NCI-H510A (cell line): ENCODE data around the gene SLC39A10.
A peak's percentile ranks its signal among the peaks of the same experiment; 100 is the strongest.
"Not testable (repeated sequence)": the region's sequence is repeated elsewhere in the genome, so short reads cannot be mapped to it uniquely, and the experiment has no call there.

Source experiments
- DNase-seq: peaks from one replicate; lab custom pipeline; 2025; lab: John Stamatoyannopoulos, UW

The SLC39A10 gene

DNA sequence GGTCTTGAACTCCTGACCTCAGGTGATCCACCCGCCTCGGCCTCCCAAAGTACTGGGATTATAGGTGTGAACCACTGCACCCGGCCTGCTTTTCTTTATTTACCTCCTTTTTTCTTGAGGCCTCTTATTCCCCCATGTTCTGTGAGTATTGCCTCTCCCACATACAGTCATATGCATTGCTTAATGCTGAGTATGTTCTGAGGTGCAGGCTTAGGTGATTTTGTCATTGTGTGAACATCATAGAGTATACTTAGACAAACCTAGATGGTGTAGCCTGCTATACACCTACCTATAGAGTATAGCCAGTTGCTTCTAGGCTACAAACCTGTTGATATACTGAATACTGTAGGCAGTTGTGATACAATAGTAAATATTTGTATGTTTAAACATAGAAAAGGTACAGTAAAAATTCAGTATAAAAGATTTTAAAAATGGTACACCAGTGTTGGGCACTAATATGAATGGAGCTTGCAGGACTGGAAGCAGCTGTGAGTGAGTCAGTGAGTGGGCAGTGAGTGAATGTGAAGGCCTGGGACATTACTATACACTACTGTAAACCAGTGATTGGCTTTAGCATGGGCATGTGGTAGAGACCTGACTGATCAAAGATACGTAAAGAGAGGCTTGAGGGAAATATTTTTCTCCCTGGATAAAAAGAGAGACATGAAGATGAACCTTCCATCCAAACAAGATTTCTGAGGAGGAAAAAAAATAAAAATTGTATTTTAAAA lies 17.6 kb downstream of the SLC39A10 start:
- DNase-seq = no peak

GRCh38 chr2:195675783-195676427 lies 18.9 kb downstream of the SLC39A10 start:
- DNase-seq = no peak

DNA sequence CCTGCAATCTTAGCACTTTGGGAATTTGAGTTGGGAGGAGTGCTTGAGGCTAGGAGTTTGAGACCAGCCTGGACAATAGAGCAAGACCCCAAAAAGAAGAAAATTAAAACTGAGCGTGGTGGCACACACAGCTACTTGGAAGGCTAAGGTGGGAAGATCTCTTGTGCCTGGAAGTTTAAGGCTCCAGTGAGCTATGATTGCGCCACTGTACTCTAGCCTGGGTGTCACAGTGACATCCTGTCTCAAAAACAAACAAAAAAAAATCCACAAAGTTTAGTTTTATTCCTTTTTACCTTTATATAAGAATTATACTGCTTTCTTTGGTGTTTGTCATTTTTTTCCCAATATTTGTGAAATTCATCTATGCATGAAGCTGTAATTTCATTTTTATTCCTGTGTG lies 20.3 kb downstream of the SLC39A10 start:
- no peak for DNase-seq

DNA sequence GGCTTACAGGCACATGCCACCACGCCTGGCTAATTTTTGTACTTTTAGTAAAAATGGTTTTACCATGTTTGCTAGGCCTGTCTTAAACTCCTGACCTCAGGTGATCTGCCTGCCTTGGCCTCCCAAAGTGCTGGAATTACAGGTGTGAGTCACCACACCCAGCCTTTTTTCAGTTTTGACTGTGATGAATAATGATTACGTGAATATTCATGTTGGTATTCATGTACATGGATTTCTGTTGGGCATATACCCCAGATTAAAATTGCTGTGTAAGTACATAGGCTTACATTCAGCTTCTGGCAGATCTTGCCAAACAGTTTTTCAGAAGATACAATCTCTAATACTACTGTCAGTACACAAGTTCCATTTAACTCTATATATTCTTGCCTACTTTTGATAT lies 20.9 kb downstream of the SLC39A10 start:
- no peak for DNase-seq

DNA sequence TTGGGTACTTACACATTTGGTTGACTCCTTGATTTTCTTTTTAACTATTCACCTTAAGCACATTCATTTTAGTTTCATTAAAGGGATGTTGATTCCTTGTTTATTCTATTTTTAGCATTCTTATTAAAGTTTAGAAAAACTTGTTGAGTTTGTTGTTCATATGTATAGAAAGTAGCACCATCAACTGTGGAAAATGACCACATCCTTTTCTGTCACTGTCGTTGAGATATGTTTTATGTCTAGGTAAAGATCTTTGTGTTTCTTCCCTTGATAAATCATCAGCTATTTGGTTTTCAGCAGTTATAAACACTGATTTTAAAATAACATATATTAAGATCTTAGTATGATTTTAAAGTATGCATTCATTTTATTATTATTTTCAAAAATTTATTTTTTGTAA lies 25.1 kb downstream of the SLC39A10 start:
- DNase-seq = no peak

- no peak for DNase-seq
Observed at GRCh38 chr2:195683174-195683573, 26.1 kb downstream of the SLC39A10 start.

DNA sequence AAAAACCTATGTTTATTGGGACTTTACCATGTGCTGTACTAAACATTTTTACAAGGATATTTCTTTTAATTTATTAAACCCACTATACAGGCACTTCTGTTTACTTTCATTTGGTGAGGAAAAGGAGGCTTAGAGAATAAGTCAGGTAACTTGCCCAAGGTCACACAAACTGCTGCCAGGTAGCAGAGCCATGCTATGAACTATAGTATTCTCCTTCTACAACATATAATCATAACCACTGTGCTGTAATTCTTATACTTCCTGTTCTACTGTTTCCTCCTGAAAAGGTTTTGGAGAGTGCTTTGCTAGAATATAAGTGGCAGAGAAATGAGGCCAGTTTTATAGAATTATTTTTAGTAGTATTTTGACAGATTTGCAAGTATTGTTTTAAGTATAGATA lies 29.5 kb downstream of the SLC39A10 start:
- DNase-seq = no peak

DNA sequence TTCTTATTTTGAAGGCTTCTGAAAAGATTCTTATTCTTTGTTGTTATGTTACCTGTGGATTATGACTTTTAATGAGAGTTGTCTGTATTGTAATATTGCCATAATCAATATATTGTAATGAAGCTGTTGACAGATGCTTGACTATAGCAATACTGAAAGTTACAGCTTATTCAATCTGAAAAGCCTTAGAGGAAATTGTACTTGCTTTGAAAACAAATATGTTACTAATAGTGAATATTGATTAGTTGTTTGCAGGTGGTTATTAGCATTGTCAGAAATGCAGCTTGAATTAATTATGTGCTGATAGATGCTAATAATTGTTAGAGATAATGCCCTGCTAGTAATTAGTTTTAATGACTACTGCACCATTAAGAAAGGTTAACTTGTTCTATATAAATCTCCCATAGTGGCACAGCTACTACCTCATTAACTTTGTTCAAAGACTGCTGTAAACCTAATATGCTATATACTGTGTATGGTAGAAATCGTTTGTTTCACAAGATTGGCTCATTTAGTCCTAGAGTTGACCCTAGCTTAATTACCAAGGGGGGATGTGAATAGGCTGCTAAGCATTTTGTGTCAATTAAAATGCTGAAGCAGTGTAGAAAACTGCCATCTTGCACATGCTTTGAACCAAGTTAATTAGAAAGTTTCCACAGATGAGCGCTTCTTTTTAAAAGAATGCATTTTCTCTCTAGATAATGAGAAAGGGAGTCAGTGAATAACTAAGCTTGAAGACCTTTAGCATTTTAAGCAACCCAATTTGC lies 30.5 kb downstream of the SLC39A10 start:
- DNase-seq = no peak

GRCh38 chr2:195692531-195692930 lies 35.5 kb downstream of the SLC39A10 start:
- not testable (repeated sequence) for DNase-seq

DNA sequence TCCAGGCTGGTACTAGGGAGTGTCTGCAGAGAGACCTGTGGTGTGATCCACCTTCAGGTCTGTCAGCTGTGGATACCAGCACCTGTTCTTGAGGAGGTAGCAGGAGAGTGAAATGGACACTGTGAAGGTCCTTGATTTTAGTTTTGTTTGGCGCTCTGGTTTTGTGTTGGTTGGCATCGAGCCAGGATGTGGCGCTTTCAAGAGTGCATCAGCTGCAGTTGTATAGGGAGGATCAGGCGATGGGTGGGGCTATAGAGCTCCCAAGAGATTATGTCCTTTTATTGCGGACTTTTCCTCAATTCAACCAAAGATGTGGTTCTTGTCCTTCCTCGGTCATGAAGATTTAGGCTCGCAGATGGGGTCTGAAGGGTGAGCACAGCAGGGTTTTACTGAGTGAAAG lies 37.5 kb downstream of the SLC39A10 start:
- DNase-seq = peak; percentile 24

GRCh38 chr2:195695002-195695631 lies 38.1 kb downstream of the SLC39A10 start:
- DNase-seq = no peak

DNA sequence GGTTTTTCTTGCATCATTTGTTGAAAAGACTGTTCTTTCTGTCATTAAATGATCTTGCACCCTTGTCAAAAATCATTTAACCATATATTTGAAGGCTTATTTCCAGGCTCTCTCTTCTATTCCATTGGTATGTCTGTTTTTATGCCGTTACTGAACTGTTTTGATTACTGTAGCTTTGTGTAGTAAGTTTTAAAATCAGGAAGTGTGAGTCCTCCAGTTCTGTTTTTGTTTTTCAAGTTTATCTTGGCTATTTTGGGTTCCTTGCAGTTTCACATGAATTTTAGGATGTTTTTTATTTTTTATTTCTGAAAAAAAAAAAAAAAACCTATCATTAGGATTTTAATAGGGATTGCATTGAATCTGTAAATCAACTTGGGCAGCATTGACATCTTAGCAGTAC lies 39.0 kb downstream of the SLC39A10 start:
- no peak for DNase-seq

DNA sequence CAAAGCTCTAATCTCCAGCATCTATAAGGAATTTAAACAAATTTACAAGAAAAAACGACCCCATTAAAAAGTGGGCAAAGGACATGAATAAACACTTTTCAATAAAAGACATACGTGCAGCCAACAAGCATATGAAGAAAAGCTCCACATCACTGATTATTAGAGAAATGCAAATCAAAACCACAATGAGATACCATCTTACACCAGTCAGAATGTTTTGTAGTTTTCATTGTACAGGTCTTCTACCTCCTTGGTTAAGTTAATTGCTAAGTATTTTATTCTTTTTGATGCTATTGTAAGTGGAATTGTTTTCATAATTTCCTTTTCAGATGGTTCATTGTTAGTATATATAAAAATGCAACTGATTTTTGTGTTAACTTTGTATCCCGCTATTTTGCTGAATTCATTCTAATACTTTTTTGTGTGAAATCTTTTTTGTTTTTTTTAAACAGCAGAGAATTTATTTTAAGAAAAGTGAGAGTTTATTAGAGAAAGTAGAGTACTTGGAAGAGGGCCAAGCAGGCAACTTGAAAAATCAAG lies 40.7 kb downstream of the SLC39A10 start:
- no peak for DNase-seq

- no peak for DNase-seq
Observed at GRCh38 chr2:195700480-195700879, 43.5 kb downstream of the SLC39A10 start.

- DNase-seq = no peak
Observed at GRCh38 chr2:195706161-195706900, 49.3 kb downstream of the SLC39A10 start.

DNA sequence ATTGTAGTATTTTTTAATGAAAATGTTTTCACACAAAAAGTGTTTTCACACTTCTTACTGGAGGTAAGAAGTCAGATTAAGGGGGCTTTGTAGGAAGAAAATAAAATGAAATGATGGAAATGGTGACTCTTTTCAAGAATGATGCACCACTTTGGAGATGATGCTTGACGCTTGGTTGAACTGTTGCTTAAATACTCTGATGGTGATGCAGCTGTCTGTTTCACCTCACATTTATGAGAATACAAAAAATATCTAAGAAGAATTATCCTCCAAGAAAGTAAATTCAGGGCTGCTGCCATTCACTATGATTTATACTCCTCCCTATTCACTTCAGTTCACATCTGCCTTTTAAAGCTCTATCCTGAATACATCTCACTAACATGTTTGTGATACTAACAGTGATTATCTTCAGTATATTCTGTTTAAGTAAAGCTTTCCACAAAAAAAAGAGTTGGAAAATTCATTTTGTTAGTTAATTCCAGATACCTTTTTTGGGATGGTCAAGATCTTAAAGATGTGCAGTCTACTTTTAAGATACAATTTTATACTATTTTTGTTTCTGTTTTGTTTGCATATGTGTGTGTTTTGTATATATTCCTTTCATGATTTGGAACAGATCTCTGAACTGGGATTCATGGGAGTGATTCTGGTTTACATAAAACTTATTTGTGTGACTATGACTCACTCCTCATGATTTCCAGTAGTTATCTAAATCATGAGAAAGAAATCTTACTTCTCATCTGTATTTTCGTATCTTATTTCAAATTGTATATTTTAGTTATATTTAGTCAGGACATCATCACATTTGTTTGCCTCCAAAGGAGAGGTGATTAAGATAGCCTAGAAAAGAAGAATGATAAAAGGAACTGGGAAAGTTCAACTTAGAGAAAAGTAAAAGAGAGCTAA lies 53.1 kb downstream of the SLC39A10 start:
- no peak for DNase-seq

DNA sequence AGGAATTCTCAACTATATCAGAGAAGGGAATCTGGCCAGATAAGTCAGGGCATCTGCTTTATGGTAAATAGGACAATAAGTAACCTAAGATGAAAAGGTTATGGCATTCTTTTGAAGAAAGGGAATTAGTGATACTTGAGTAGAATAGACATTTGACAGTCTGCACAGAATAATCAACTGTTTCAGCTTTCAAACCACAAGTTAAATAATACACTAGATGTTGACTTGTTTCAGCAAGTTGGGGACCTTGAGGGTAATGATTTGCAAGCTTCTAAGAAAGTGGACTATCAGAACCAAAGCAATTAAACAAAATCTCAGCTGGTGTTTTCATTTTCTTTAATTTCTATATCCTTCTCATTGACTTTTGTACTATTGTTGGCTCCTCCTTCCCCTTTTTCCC lies 54.5 kb downstream of the SLC39A10 start:
- no peak for DNase-seq

- no peak for DNase-seq
Observed at GRCh38 chr2:195716466-195716865, 59.4 kb downstream of the SLC39A10 start.

GRCh38 chr2:195721042-195721441 lies 64.0 kb downstream of the SLC39A10 start:
- no peak for DNase-seq

DNA sequence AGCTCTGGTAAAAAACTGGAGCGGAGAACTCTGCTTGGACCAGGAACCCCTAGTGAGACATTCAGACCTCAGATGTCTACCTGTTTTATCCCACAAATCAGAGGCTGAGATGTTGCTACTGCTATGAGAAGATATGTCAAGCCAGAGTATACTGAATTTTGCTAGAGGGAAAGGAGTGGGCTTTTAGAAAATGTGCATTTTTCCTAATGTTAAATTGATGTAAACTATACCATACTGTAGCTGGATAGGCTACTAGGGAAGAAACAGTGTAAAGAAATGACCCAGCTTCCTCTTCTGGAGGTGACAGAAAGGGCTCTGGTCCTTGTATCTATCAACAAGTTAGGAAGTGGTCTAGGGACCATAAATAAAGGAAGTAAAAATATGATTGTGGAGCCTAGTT lies 65.0 kb downstream of the SLC39A10 start:
- no peak for DNase-seq

DNA sequence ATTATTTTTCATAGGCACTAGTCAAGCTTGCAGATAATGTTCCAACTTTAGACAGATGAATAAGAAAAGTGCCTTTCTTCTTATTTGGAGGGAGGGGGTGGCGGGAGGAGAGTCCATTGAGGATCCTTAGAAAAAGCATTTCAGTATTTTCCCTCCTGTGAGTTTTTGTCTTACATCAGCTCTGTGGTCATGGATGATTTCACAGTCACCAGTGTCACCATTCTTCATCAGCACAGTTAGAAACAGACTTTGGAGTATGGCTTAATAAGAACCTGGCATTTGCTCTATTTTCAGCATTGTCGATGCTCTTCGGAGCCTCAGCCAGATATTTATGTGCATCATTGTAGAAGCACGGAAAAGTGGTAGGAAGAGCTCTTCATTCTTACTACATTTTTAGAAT lies 70.1 kb downstream of the SLC39A10 start:
- no peak for DNase-seq
